GM18909 (cell line): ENCODE results near the gene CLDND2.

Experiments
- ATAC-seq: cut with Tn5 transposase; IDR thresholded peaks from one replicate; pipeline ENCODE4 v1.9.1; 2021; ENCODE audit warnings: mild to moderate bottlenecking; ENCODE audit not compliant: unreplicated experiment, poor library complexity

The CLDND2 gene

DNA sequence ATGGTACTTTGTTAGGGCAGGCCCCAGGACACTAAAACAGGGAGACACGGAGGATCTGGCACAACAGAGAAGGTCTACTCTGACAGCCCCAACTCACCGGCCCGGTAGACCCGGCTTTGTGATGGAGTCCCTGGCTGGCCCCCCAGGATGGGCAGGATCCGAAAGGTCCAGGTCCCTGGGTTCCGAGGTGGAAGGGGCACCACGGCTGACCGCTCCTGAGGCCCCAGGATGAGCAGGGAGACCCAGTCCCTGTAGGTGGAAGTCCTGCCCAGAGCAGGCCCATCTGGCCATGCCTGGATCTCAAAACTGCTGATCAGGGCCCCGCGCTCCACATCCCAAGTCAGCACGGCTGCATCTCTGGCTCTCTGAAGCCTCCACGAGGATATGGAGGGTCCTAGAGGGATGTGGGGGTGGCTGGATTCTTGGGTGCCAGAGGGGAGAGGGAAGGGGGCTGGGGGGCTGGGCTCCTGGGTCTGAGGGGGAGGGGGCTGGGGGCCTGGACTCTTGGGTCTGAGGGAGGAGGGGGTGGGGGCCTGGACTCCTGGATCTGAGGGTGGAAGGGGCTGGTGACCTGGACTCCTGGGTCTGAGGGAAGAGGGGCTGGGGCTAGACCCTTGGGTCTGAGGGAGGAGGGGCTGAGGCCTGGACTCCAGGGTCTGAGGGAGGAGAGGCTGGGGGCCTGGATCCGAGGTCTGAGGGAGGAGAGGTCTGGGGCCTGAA is 31.5 kb downstream of the CLDND2 start:
- no peak for ATAC-seq

DNA sequence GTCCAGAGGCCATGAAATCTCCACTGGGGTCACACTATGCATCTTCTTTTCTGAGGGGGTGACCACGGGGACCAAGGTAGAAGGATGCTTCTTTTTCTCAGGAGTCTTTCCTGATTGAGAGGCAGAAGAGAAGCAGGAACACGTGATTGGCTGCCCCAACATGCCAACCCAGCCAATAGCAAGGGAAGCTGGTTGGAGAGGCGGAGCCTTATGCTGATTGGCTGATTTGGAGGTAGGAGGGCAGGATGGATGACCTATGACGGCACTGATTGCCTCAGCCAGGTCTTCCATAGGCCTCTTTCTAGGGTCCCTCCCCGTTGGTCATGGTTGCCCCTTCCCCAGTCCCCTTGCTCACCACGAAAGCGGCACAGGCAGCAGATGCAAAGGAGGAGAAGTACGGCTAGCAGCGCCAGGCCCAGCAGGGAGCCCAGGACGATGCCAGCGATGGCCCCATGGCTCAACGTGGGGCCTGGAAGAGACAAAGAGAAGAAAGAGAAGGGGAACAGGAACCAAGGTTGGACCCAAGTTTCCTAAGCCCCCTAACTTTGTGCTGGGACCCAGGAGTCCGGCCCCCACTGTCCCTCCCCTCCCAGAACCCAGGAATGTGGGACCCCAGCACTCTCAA is 34.9 kb downstream of the CLDND2 start:
- ATAC-seq = no peak

DNA sequence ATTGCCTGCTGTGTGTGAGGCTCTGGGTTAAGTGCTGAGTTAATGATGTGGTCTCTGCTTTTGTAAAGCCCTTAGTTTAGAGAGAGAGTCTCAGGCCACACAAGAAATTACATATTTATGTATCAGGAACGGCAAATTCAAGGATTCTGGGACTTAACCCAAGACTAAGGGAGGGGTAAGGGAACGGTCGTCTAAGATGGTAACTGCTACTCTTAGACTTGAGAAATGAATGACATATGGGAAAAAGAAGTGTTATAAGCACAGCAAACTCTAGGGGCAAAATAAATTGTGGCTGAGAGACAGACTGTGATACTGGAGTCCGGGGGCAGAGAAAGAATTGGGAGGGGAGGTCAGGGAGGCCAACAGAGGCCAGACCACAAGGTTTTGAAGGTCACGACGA is 37.1 kb downstream of the CLDND2 start:
- no peak for ATAC-seq

DNA sequence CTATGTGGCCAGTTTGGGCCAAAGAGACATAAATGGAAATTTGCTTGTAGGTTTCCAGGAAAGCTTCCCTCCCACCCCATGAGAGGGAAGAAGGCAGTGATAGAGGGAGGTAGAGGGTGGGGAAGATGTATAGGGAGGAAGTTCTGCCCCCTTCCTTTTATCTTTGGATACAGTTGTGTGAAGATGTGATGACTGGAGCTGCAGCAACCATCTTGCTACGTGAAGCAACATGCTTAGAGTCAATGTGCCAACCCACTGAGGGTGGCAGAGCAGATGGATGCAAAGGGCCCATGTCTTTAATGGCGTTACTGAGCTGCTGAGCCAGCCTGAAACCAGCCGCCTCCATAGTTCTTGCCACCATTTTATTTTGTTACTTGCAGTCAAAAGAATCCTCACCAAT is 37.6 kb downstream of the CLDND2 start:
- ATAC-seq = no peak

DNA sequence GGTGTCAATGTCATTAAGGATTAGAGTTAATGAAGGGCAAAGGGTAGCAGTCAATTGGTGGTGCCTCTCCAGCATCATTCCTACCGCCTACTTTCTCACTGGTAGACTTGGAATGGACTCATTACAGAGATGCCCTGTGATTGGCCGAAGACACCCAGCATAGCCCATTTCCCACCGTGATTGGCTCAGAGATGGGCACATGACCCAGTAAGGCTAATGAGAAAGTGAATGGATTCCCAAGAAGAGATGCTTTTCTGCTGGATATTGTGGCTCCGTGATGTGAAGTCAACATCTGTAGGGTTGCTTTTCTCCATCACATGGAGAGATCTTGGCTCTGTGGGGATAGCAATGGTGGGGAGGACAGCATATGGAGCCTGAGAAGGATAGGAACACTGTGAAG is 38.4 kb downstream of the CLDND2 start:
- ATAC-seq = no peak

DNA sequence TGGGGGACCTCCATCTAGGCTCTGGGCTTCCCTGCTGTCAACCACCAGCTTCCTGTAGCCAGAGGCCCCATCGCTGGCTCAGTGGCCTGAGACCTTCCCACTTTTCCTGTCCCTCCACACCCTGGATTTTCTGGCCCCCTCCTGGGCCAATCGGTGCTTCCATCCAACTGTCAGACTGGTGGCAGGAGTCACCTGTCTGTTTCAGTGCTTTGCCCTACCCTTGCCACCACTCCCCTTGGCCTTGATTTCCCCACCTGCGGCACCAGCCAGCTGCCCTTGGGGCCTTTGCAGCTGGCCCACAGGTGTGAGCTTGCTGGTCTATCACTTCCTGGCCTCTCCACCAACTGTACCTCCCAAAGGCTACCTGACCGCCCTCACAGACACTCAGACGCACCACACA is 39.4 kb downstream of the CLDND2 start:
- no peak for ATAC-seq

DNA sequence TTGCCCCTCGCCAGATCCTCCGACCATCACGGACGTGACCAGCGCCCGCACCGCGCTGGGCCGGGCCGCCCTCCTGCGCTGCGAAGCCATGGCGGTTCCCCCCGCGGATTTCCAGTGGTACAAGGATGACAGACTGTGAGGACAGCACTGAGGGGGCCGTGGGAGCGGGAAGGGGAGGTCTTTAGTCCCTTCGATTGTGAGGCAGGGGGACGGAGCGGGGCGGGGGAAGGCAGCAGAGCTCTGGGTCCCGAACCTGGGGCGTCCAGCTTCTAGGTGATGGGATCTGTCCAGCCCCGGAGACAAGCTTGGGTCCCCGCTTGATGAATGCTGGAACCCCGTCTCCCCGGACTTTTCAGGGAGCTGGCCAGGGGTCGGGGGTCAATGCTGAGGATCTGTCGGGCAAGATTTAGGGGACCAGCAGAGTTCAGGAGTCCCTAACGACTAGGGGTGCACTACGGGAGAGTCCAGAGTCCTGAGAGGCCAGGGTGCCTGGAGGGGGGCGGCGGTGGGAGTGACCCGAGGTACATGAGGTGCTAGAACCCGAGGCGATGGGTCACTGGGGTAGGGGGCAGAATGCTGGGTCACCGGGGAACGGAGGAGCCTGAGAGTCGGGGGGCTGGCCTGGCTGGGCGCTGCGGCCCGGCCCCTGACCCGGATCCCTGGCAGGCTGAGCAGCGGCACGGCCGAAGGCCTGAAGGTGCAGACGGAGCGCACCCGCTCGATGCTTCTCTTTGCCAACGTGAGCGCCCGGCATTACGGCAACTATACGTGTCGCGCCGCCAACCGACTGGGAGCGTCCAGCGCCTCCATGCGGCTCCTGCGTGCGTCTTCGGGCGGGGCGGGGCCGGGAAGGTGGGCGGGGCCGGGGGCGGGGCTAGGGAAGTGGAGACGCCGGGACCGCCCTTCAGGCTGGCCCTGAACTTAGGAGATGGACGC is 41.5 kb downstream of the CLDND2 start:
- no peak for ATAC-seq

DNA sequence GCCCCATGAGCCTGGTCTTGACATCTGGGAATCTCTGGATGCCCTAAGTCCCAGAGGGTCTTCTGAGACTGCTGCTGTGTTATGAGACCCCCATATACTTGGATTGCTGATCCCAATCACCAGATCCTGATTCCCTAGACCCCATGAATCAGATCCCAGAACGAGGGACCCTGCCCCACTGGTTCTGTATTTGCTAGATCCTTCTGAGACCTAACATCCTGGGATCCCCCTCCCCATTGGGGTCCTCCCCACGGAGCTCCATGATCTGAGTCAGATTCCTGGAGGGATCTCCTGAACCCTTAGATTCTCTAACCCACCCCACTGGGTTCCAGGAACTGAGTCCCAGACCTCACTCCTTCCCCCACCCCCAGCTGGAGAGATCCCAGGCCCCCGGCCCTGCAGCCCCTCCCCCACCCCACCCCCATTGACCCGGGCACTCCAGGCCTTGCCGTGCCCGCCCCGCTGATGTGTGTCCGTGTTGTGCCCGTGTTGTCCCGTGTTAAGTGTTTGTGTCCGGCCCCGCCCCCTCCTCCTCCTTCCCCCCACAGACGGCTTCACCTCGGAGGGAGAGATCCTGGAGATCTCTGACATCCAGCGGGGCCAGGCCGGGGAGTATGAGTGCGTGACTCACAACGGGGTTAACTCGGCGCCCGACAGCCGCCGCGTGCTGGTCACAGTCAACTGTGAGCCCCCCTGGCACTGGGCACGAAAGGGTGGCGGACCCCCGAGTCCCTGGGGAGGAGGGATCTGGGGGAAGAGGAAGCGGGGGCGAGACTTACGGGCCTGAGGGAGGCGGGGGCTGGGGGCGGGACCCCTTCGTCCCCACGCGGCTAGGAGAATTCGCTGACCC is 42.4 kb downstream of the CLDND2 start:
- no peak for ATAC-seq

DNA sequence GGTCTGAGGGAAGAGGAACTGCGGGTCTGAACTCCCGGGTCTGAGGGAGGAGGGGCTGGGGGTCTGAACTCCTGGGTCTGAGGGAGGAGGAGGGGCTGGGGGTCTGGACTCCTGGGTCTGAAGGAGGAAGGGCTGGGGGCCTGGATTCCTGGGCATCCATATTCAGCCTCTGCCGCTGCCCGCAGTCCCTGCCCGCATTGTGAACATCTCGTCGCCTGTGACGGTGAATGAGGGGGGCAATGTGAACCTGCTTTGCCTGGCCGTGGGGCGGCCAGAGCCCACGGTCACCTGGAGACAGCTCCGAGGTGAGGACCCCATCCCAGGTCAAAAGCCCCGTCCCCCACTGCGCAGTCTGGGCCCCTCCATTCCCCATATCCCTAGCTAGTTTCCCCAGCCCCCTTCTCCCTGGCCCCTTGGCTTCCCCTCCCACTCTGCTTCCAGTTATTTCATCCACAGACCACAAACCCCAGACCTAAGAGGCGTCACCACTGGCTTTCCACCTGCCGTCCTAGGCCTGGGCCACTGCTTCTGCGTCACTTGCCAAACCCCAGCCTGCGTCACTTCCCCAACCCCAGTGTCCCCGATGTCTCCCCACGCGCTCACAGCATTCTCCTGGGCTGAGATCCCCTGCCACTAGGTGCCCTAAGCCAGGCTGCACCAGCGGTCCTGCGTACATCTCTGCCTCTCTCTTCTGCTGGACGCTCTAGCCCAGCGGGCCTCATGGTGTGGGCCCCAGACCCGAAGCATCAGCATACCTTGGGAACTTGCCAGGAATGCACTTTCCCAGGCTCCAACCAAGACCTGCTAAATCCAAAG is 43.4 kb downstream of the CLDND2 start:
- no peak for ATAC-seq

DNA sequence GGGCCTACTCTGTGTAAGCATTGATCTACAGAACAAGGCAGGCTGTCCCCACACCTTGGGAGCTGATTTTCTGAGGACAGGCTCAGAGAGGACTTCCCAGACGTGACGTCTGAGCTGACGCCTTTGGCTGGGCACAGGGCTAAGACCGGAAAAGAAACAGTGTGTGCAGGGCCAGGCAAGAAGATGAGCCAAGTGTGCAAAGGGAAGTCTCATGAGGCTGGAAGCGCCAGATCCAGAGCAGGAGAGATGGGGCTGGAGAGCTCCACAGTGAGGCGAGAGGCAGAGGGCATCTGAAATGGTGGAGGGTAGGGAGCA is 44.7 kb downstream of the CLDND2 start:
- no peak for ATAC-seq

DNA sequence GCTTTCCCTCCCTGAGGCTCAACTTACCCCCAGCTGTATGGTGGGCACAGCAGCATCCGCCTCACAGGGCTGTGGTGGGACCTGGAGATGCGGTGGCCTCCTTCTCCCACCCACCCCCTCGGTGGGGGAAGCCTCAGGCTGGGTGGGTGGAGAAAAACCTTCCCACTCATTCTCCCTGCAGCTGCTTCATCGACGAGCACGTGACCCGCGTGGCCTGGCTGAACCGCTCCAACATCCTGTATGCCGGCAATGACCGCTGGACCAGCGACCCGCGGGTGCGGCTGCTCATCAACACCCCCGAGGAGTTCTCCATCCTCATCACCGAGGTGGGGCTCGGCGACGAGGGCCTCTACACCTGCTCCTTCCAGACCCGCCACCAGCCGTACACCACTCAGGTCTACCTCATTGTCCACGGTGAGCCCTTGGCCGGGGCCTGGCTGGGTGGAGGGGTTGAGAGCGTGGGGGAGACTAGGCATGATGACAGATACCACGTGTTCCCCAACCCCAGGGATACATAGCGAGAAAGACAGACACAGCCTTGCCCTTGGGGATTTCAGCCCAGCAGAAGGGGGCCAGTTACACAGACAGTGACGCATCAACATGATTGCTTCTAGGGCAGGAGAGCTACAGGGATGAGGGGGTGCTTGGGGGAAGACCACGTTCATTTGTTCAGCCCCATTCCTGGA is 45.2 kb downstream of the CLDND2 start:
- no peak for ATAC-seq

DNA sequence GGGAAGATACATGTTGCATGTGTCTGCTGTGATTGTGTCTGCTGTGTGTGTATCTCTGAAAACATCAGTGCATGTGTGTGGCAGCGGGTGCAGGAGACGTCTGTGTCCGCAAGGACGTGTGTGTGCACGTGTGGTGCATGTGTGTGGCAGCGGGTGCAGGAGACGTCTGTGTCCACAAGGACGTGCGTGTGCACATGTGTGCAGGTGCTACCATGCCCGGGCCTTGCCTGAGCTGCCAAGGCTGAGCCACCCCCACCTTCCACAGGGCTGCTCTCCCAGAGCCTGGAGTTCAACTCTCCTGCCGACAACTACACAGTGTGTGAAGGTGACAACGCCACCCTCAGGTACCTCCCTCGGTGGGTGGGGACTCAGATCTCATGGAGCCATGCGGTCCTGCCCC is 47.0 kb downstream of the CLDND2 start:
- no peak for ATAC-seq

DNA sequence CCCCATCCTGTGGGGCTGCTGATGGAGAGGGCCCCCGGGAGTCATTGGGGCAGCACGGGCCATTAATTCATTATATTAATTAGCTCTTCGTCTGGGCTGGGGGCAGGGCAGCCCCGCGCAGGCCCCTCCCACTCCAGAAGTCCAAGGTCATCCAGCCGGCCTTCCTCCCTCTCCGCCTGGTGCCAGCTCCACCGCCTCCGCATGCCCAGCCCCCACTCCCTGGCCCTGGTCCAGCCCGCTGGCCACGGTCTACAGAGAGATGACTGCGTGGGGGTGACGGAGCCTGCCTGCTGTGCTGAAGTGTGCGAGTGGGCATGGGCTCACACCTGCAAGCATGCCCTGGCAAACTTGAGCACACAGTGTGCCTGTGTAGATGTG is 48.5 kb downstream of the CLDND2 start:
- no peak for ATAC-seq

DNA sequence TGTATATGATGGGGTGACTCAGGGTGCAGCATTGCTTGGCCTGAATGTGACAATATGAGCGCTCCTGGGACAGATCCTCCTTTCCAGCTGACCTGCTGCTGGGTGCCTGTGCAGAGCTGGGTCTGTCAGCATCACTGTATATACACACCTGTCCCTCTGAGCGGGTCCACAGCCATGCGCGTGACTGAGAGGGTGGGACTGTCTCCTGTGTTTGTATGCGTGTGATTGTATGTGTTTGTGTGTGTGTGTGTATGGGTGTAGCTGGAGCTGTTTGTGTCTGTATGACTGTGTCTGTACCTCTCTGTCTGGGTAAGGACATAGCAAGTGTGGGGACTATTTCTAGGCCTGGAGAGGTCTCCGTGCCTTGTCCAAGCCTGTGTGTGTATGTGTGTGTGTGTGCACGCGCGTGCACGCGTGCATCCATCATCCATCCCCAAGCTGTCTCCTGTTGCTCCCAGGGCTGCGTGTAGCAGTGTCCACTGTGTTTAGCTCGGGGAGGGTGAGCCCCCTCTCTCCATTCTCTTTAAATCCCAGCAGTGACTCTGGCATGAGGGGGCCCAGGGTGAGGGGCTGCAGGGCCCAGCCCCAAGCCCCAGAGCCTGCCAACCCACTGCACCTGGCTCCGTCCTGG is 49.0 kb downstream of the CLDND2 start:
- no peak for ATAC-seq

DNA sequence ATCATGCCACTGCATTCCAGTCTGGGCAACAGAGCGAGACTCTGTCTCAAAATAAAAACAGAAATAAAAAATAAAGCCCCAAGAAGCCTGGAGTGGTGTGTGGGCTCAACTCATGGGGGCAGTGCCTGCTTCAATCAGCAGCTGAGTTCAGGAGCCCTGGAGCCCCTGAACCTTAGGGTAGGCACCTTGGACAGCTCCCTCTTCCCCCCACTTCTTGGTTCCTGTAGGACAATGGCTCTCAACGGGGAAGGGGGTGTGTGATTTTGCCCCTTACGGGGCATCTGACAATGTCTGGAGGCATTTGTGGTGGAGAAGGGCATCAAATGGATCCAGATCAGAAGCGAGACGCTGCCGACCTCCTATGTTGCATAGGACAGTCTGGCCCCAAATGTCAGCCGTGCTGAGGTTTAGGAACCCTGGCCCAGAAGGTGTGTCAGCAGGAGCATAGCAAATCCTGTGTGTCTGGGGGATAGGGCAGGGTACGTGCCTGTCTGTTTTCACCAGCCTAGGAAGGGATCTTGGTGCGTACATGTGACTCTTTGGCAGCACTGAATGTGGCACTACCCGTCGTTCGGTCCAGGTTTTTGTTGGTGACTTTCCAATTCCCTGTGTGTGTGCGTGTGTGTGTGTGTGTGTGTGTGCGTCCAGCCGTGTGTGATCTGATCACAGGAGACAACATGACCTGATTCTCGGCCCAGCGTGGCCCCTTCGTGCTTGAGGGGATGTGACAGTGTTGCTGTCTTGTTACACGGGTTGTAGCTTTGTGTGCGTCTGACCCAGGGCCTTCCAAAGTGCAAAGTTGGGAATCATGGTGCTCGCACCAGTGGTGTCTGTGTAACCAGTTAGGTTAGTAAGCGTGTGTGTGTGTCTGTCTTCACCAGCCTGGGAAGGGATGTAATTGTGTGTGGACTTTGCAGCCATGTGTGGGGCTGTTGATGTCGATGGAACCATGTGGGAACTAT is 49.8 kb downstream of the CLDND2 start:
- no peak for ATAC-seq

DNA sequence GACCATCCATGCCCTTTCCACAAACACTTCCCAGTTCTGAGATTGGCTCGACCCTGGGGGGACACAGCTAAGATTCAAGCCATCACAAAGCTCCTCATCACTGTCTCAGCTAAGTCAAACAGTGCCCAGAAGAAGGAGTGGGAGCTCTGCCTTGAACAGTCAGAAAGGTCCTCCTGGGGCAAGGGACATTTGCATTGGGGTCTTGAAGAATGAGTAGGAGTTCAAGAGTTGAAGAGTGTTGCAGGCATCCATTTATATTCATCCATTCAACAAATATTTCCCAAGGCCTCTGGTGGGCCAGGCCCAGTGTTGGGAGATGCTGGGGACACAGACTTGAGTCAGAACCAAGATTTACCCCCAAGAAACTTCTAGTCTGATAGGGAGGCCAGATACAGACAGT is 50.8 kb downstream of the CLDND2 start:
- ATAC-seq = no peak

DNA sequence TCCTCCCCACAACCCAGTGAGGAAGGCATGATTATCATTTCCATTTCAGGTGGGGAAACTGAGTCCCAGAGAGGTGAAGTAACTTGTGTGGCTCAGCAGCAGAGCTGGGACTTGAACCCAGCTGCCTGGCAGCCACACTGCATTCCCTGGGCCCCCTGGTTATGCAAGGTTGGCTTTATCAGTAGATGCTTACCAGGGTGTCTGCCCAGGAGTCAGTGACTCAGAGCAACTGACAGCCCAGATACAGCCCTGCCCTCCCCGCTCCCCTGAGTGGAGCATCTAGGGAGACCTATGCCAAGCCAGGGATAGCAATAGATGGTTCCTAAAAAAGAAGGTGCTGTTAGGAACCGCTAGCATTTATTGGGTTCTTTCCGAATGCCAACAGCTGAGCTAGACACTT is 51.4 kb downstream of the CLDND2 start:
- no peak for ATAC-seq
